ENCODE data around the gene ZNF80.
"Not testable (repeated sequence)": the region's sequence is repeated elsewhere in the genome, so short reads cannot be mapped to it uniquely, and the experiment has no call there.

Gene ZNF80

DNA sequence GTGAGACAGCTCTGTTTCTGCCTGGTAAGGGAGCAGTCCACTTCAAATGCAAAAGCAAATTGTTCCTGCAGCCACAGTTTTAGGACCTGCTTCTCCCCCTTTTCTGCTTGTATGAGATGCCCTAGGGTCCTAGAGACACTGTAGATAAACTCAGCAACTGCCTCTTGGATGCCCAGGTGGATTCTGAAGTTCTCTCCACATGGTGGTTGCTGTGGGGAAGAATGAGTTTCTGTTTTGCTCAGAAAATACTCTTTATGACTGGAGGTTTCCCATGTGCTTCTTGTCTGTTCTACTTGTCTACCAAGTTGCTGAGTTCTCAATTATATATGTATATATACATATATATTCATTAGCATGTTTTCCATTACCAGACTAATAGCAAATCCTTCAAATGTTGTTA lies 5.6 kb upstream of the ZNF80 start:
- Histone ChIP-seq H3K9ac (ENCODE audit: low read depth, low read length) (no peak overlapping the region), H3K4me1 (ENCODE audit: control insufficient read depth, insufficient read depth, low read length) (no peaks in the 10 kb centered on the region), H3K9me3 (ENCODE audit: control insufficient read depth, insufficient read depth, low read length) (peaks cover 14% of the 10 kb centered on the region), H3K27me3 (ENCODE audit: control insufficient read depth, insufficient read depth, low read length) (no peaks in the 10 kb centered on the region), H3K36me3 (ENCODE audit: control insufficient read depth, insufficient read depth, low read length) (no peaks in the 10 kb centered on the region), H3K4me3 (ENCODE audit: low read depth, low read length) (no peak overlapping the region)

DNA sequence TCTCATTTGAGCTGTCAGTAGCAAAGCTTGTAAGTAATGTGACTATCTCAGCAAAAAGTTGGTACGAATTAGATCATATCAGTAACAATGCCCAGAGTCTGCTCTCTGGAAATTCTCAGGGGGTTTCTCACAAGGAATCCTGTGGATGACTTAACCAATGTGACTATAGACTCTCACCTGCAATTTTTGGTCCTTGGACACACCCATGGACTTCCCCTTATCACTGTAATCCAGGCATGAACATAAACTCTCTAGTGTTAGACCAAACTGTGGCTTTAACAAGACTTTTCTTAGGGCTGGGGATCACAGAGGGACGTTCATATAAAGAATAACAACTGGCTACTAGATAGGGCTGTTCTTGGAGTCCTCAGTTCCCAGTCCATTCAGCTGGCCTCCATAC lies 3.9 kb upstream of the ZNF80 start:
- Histone ChIP-seq H3K9me3 (ENCODE audit: control insufficient read depth, insufficient read depth, low read length) (peaks cover 13% of the 10 kb centered on the region), H3K4me3 (ENCODE audit: low read depth, low read length) (no peak overlapping the region), H3K27me3 (ENCODE audit: control insufficient read depth, insufficient read depth, low read length) (no peaks in the 10 kb centered on the region), H3K36me3 (ENCODE audit: control insufficient read depth, insufficient read depth, low read length) (no peaks in the 10 kb centered on the region), H3K4me1 (ENCODE audit: control insufficient read depth, insufficient read depth, low read length) (no peaks in the 10 kb centered on the region), H3K9ac (ENCODE audit: low read depth, low read length) (no peak overlapping the region)

DNA sequence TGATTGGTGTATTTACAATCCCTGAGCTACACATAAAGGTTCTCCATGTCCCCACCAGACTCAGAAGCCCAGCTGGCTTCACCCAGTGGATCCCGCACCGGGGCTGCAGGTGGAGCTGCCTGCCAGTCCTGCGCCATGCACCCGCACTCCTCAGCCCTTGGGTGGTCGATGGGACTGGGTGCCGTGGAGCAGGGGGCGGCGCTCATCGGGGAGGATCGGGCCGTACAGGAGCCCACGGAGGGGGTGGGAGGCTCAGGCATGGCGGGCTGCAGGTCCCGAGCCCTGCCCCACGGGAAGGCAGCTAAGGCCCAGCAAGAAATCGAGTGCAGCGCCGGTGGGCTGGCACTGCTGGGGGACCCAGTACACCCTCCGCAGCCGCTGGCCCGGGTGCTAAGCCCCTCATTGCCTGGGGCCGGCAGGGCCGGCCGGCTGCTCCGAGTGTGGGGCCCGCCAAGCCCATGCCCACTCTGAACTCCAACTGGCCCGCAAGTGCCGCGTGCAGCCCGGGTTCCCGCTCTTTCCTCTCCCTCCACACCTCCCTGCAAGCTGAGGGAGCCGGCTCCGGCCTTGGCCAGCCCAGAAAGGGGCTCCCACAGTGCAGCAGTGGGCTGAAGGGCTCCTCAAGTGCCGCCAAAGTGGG lies 888 bp upstream of the ZNF80 start:
- H3K27me3 ChIP-seq (ENCODE audit: control insufficient read depth, insufficient read depth, low read length); H3K4me1 ChIP-seq (ENCODE audit: control insufficient read depth, insufficient read depth, low read length); H3K36me3 ChIP-seq (ENCODE audit: control insufficient read depth, insufficient read depth, low read length); H3K9me3 ChIP-seq (ENCODE audit: control insufficient read depth, insufficient read depth, low read length); H3K4me3 ChIP-seq (ENCODE audit: low read depth, low read length); H3K9ac ChIP-seq (ENCODE audit: low read depth, low read length): not testable (repeated sequence)

DNA sequence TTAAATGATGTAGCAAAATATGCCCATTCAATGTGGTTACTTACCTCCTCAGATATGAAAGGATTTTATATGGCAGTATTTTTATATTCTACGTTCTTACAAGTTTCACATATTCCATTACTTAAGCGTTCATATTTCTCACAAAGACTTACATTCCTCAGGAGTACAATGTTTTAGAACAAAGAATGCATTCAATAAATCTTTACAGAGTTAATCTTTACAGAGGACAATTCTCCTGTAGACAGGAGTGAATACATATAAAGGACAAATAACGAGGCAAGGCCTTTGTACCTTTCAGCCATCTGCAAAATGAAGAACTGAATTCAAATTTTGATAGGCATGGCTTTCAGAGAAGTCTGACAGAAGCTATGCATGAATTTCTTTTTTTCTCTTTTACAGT lies 1.9 kb downstream of the ZNF80 start:
- no peak overlapping the region for H3K4me3 ChIP-seq (ENCODE audit: low read depth, low read length)
- H3K27me3 ChIP-seq (ENCODE audit: control insufficient read depth, insufficient read depth, low read length), result no peaks in the 10 kb centered on the region
- no peak overlapping the region for H3K9ac ChIP-seq (ENCODE audit: low read depth, low read length)
- H3K36me3 ChIP-seq (ENCODE audit: control insufficient read depth, insufficient read depth, low read length), result no peaks in the 10 kb centered on the region
- H3K4me1 ChIP-seq (ENCODE audit: control insufficient read depth, insufficient read depth, low read length), result no peaks in the 10 kb centered on the region
- no peaks in the 10 kb centered on the region for H3K9me3 ChIP-seq (ENCODE audit: control insufficient read depth, insufficient read depth, low read length)

DNA sequence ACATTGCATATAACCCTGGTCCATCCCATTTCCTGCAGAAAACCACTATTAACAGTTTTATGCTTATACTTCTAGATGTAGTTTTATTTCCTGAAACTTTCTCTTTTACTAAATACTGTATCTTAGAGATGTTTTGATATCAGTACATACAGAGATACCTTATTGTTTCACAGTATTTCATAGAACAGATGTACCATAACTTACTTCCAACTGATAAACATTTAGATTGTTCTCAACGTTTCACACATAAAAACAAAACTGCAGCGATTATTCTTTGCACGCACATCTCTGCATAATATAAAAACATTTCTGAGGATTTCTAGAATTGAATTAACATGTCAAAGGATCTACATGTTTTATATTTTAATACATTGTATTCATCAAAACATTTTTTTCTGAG lies 2.6 kb downstream of the ZNF80 start:
- Histone ChIP-seq H3K9me3 (ENCODE audit: control insufficient read depth, insufficient read depth, low read length) (no peaks in the 10 kb centered on the region), H3K27me3 (ENCODE audit: control insufficient read depth, insufficient read depth, low read length) (no peaks in the 10 kb centered on the region), H3K4me3 (ENCODE audit: low read depth, low read length) (no peak overlapping the region), H3K4me1 (ENCODE audit: control insufficient read depth, insufficient read depth, low read length) (no peaks in the 10 kb centered on the region), H3K9ac (ENCODE audit: low read depth, low read length) (no peak overlapping the region), H3K36me3 (ENCODE audit: control insufficient read depth, insufficient read depth, low read length) (no peaks in the 10 kb centered on the region)

DNA sequence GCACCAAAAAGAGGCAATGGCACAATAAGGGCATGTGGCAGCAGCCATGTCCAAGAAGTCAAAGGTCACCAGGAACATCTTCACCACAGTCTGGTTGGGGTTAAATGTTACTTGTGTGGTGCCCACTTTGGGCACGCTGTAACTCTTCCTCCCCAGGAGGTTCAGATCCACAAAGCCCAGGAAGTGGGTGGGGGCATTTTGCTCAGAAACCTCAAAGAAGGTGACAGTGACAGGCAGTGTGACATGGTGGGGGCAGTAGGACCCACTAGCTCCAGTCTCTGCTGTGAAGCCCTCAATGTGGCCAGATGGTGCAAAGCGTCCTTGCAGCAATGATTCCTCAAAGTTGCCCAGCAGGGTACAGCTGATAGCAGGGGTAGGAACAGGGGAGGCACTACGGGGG lies 5.8 kb downstream of the ZNF80 start:
- Histone ChIP-seq H3K9me3 (ENCODE audit: control insufficient read depth, insufficient read depth, low read length) (no peaks in the 10 kb centered on the region), H3K9ac (ENCODE audit: low read depth, low read length) (no peak overlapping the region), H3K36me3 (ENCODE audit: control insufficient read depth, insufficient read depth, low read length) (no peaks in the 10 kb centered on the region), H3K4me3 (ENCODE audit: low read depth, low read length) (no peak overlapping the region), H3K27me3 (ENCODE audit: control insufficient read depth, insufficient read depth, low read length) (no peaks in the 10 kb centered on the region), H3K4me1 (ENCODE audit: control insufficient read depth, insufficient read depth, low read length) (no peaks in the 10 kb centered on the region)

DNA sequence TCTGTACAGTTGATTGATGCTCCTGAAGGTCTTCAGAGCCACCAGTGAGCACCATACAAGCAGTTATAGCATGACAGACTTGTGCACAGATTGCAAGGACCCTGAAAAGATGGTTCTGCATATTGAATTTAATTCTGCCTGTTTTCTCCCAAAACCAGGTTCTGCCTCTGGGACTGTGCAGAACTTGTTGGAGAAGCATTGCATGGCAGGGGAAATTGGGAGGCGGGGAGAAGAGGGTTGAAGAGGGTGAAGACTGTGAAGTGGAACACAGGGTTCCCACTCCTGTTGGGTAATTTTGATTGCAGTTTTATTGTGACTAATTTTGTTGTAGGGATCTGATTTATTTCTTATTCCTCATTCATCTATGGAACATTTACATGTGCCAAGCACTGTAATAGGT lies 10.3 kb downstream of the ZNF80 start:
- H3K27me3 ChIP-seq (ENCODE audit: control insufficient read depth, insufficient read depth, low read length), result no peaks in the 10 kb centered on the region
- H3K9ac ChIP-seq (ENCODE audit: low read depth, low read length), result no peak overlapping the region
- H3K36me3 ChIP-seq (ENCODE audit: control insufficient read depth, insufficient read depth, low read length), result no peaks in the 10 kb centered on the region
- no peaks in the 10 kb centered on the region for H3K9me3 ChIP-seq (ENCODE audit: control insufficient read depth, insufficient read depth, low read length)
- no peak overlapping the region for H3K4me3 ChIP-seq (ENCODE audit: low read depth, low read length)
- no peaks in the 10 kb centered on the region for H3K4me1 ChIP-seq (ENCODE audit: control insufficient read depth, insufficient read depth, low read length)

DNA sequence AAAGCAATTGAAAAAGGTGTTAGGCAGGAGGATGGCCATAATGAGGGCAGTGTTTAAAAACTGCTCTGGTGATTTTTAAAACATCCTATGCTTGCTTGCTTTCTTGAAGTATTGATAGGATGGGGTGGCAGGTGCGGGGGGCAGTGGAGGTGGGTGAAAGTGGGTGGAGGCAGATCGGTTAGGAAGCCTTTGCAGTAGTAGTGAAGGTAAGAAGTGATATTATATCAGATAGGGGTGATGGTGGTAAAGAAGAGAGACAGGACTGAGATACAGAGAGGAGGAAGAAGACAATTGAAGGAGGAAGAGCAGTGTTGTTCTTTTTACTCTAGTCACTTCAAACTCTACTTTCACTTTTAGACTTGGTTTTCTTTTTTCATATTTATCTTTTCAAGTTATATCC lies 11.1 kb downstream of the ZNF80 start:
- no peaks in the 10 kb centered on the region for H3K9me3 ChIP-seq (ENCODE audit: control insufficient read depth, insufficient read depth, low read length)
- no peak overlapping the region for H3K4me3 ChIP-seq (ENCODE audit: low read depth, low read length)
- no peaks in the 10 kb centered on the region for H3K27me3 ChIP-seq (ENCODE audit: control insufficient read depth, insufficient read depth, low read length)
- H3K4me1 ChIP-seq (ENCODE audit: control insufficient read depth, insufficient read depth, low read length), result no peaks in the 10 kb centered on the region
- no peaks in the 10 kb centered on the region for H3K36me3 ChIP-seq (ENCODE audit: control insufficient read depth, insufficient read depth, low read length)
- H3K9ac ChIP-seq (ENCODE audit: low read depth, low read length), result no peak overlapping the region

DNA sequence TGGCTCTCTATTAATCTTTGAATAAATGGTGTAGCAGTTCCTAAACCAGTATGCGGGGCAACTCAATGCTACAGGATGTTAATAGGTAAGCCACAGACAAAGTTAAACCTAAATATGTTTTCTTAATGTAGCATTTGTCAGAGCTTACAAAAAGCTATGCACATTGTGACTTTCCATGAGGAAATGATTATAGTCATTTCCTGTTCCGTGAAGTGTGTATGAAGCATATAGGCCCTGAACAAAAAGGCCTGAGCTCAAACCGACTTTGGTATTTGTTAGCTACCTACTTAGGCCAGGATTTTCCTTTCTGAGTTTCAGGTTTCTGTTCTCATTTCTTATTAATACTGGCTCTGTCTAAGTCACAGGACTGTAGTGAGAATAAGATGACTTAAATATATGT lies 14.2 kb downstream of the ZNF80 start:
- Histone ChIP-seq H3K27me3 (ENCODE audit: control insufficient read depth, insufficient read depth, low read length) (peaks cover 5% of the 10 kb centered on the region), H3K9ac (ENCODE audit: low read depth, low read length) (no peak overlapping the region), H3K9me3 (ENCODE audit: control insufficient read depth, insufficient read depth, low read length) (no peaks in the 10 kb centered on the region), H3K4me1 (ENCODE audit: control insufficient read depth, insufficient read depth, low read length) (no peaks in the 10 kb centered on the region), H3K36me3 (ENCODE audit: control insufficient read depth, insufficient read depth, low read length) (no peaks in the 10 kb centered on the region), H3K4me3 (ENCODE audit: low read depth, low read length) (no peak overlapping the region)

DNA sequence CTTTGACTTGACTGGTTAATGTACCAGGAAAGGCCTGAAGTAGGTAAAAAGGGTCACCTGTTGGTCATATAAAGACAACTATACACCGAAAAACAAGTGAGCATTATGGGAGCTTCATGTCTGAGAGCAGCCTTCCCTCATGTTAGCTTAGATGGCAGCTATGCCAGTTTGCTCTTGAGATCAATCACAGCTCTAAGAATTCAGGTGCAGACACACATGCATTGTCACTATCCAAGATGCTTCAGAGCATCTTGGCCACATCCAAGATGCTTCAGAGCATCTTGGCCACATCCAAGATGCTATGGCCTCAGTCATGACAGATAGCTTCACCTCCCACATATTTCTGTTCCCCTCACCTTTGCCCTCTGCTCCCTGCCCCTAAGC lies 15.5 kb downstream of the ZNF80 start:
- Histone ChIP-seq H3K9ac (ENCODE audit: low read depth, low read length) (no peak overlapping the region), H3K4me1 (ENCODE audit: control insufficient read depth, insufficient read depth, low read length) (no peaks in the 10 kb centered on the region), H3K36me3 (ENCODE audit: control insufficient read depth, insufficient read depth, low read length) (no peaks in the 10 kb centered on the region), H3K9me3 (ENCODE audit: control insufficient read depth, insufficient read depth, low read length) (no peaks in the 10 kb centered on the region), H3K27me3 (ENCODE audit: control insufficient read depth, insufficient read depth, low read length) (peaks cover 5% of the 10 kb centered on the region), H3K4me3 (ENCODE audit: low read depth, low read length) (no peak overlapping the region)

DNA sequence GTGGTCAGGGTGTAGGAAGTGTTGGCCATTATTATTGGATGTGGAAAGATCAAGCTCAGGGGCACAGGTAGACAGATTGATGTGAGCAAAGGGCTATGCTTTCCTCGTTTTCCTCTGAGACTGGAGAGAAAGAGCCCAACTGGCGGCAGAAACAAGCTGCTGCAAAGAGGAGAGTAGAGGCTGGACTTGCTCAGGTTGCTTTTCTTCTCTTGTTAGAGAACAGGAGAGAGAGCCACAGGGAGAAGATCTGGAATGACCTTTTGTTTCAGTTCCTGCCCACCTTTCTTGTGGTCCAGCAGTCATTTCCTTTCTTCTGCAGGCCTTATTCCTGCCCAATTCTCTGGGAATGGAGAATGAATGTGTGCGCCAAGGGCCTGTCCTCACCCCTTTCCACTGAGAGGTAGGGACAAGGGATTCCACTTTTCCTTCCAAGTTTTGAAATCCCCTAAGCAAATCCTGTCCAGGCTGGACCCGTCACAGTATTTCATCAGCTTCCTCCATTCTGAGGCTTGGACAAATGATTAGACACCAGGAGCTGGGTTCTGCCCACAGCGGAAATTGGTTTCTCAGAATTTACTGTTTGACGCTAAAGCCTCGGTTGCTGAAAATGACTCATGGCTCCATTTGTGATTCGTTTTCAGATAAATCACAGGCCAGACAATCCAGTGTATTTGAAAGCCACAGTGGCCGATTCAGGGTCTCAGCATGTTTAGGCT lies 16.1 kb downstream of the ZNF80 start:
- H3K4me1 ChIP-seq (ENCODE audit: control insufficient read depth, insufficient read depth, low read length), result no peaks in the 10 kb centered on the region
- no peak overlapping the region for H3K9ac ChIP-seq (ENCODE audit: low read depth, low read length)
- no peaks in the 10 kb centered on the region for H3K36me3 ChIP-seq (ENCODE audit: control insufficient read depth, insufficient read depth, low read length)
- no peaks in the 10 kb centered on the region for H3K9me3 ChIP-seq (ENCODE audit: control insufficient read depth, insufficient read depth, low read length)
- no peak overlapping the region for H3K4me3 ChIP-seq (ENCODE audit: low read depth, low read length)
- H3K27me3 ChIP-seq (ENCODE audit: control insufficient read depth, insufficient read depth, low read length), result peaks cover 5% of the 10 kb centered on the region

DNA sequence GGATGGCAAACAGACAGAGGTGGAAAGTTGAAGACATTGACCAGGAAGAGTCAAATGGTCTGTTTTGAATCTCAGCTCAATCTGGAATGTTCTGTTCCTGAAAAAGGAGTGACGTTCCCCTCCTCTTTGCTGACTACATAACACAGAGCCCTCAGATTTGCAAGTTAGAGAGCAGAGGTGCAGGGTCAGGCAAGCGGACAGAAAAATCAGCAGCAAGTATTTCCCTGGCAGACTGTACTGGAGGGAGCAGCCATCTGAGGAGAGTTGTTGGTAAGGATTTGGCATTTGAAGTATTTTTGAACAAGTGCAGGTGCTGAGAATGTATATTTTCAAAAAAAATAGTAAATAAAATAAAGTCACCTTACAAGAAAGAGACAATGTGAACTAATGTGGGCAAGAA lies 17.6 kb downstream of the ZNF80 start:
- Histone ChIP-seq H3K27me3 (ENCODE audit: control insufficient read depth, insufficient read depth, low read length) (peaks cover 5% of the 10 kb centered on the region), H3K4me1 (ENCODE audit: control insufficient read depth, insufficient read depth, low read length) (peaks cover 6% of the 10 kb centered on the region), H3K9ac (ENCODE audit: low read depth, low read length) (no peak overlapping the region), H3K4me3 (ENCODE audit: low read depth, low read length) (no peak overlapping the region), H3K9me3 (ENCODE audit: control insufficient read depth, insufficient read depth, low read length) (no peaks in the 10 kb centered on the region), H3K36me3 (ENCODE audit: control insufficient read depth, insufficient read depth, low read length) (no peaks in the 10 kb centered on the region)

Data from iPS-15b (cell line).